Myocyte (in vitro differentiated cells): ENCODE data around the gene CD300LB. TPM values are rescaled to one million over a fixed set of nuclear protein-coding genes. Genes with fewer than 3 reads are reported as not detected.
A peak's percentile ranks its signal among the peaks of the same experiment; 100 is the strongest.
"Not testable (repeated sequence)": the region's sequence is repeated elsewhere in the genome, so short reads cannot be mapped to it uniquely, and the experiment has no call there.

Experiments
- DNase-seq: peaks from one replicate; pipeline ENCODE4 v3.0.0-alpha.2; 2012; ENCODE audit warnings: low read depth
- polyA plus RNA-seq: library from polyadenylated mRNA; unstranded; fragments of >200 nt; gene quantifications from one replicate; pipeline ENCODE4 v1.2.1, GENCODE V29; 2012; ENCODE audit warnings: missing spikeins
- total RNA-seq: library from RNA; depleted of rRNA; stranded (reverse); fragments of >200 nt; gene quantifications from 2 replicates; pipeline ENCODE4 v1.2.3, GENCODE V29; 2014

The CD300LB gene
- not detected in 2 replicates for total RNA-seq
- not detected for polyA plus RNA-seq

GRCh38 chr17:74531231-74531761 lies at the start of gene CD300LB:
Gene CD300LB (minus strand): TSS chr17:74531475. CDS start chr17:74531350, 125 bp downstream.
- no peak for DNase-seq

GRCh38 chr17:74579900-74580299 lies 48.6 kb upstream of the CD300LB start:
- no peak for DNase-seq

GRCh38 chr17:74578979-74579378 lies 47.7 kb upstream of the CD300LB start:
- no peak for DNase-seq

GRCh38 chr17:74574489-74575142 lies 43.3 kb upstream of the CD300LB start:
- no peak for DNase-seq

- DNase-seq, result not testable (repeated sequence)
These were observed 42.4 kb upstream of the CD300LB start for GRCh38 chr17:74573635-74574034.

GRCh38 chr17:74573169-74573568 lies 41.9 kb upstream of the CD300LB start:
- no peak for DNase-seq

- DNase-seq, result no peak
These were observed 40.5 kb upstream of the CD300LB start for GRCh38 chr17:74571621-74572270.

GRCh38 chr17:74569020-74570003 lies 38.0 kb upstream of the CD300LB start:
- DNase-seq, result peak; percentile 39

GRCh38 chr17:74568106-74568873 lies 37.0 kb upstream of the CD300LB start:
- DNase-seq, result no peak

- DNase-seq, result no peak
These were observed 36.1 kb upstream of the CD300LB start, which contains the start of gene CD300H for GRCh38 chr17:74567397-74567796. Gene CD300H (minus strand): TSS chr17:74567509.

- DNase-seq, result no peak
These were observed 35.0 kb upstream of the CD300LB start for GRCh38 chr17:74566132-74566753.

GRCh38 chr17:74565126-74565525 lies 33.9 kb upstream of the CD300LB start:
- DNase-seq, result no peak

- no peak for DNase-seq
These were observed 32.1 kb upstream of the CD300LB start for GRCh38 chr17:74563358-74563757.

- no peak for DNase-seq
These were observed 30.3 kb upstream of the CD300LB start for GRCh38 chr17:74561586-74561985.

- no peak for DNase-seq
These were observed 27.7 kb upstream of the CD300LB start for GRCh38 chr17:74558882-74559519.

- not testable (repeated sequence) for DNase-seq
These were observed 27.1 kb upstream of the CD300LB start for GRCh38 chr17:74558402-74558801.

- no peak for DNase-seq
These were observed 24.2 kb upstream of the CD300LB start for GRCh38 chr17:74555427-74555940.

- DNase-seq, result no peak
These were observed 23.6 kb upstream of the CD300LB start for GRCh38 chr17:74554909-74555308.

- no peak for DNase-seq
These were observed 20.8 kb upstream of the CD300LB start for GRCh38 chr17:74552037-74552436.
